Measurements from ENCODE around the gene POLA1.
A peak's percentile ranks its signal among the peaks of the same experiment; 100 is the strongest.

DNA sequence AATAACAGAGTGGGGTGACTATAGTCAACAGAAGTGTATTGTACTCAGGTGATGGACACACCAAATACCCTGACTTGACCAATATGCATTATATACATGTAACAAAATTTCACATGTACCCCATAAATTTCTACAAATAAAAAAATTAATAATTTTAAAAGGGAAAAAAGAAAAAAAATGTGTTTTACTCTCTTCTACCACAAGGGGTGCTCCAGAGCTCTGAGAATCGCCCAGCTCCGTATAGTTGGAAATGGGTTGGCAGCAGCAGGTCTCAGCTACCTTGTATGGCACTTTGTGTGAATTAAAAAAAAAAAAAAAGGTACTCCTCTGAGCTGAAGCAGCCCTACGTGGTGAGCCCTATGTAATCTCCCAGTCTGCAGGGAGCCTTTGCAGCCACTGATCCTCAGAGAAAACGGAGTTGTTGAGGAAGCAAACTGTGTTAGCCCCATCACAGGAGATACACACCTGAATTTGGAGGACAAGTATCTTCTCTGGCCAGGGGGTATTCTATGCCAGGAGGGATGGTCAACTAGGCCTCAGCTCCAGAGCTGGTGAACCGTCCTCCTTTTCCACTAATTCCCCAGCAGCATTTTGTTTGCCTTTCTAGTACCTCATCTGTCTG, 17.2 kb upstream of the POLA1 start:
- TF ChIP-seq CTCF (IDR thresholded peaks at IDR 0.05) = peak in 2 of 4 experiments; percentile 17 to 50
- TF ChIP-seq POLR2A (IDR thresholded peaks at IDR 0.05) = no peak
- TF ChIP-seq EP300 (IDR thresholded peaks at IDR 0.05) = no peak
